RWPE1 (cell line): Measurements from ENCODE around the gene LGALS12.

ENCODE experiments used
- CTCF ChIA-PET: fragments of 350-600 bp; sonication (Branson Sonifier 250); formaldehyde crosslinking; extraction: SDS; loops from one replicate; lab custom pipeline; 2021; lab: Yijun Ruan, JAX
- POLR2A ChIA-PET: fragments of 400-600 bp; formaldehyde crosslinking; extraction: SDS; loops from one replicate; lab custom pipeline; 2020; ENCODE audit warnings: antibody characterized with exemption; ENCODE audit not compliant: low non-redundant PET; lab: Yijun Ruan, JAX
- DNase-seq: peaks from one replicate; pipeline ENCODE4 v3.0.0; 2012; ENCODE audit warnings: low spot score
- H3K27ac ChIP-seq: fragments of 450-650 bp; 2 replicates; pipeline ENCODE4 v1.5.1; 2017
- CTCF ChIP-seq: fragments of 450-650 bp; conservative IDR thresholded peaks from 2 replicates; pipeline ENCODE4 v1.5.1; 2017; ENCODE audit warnings: low read depth, mild to moderate bottlenecking

LGALS12 gene

GRCh38 chr11:63505857-63506528 is at the start of gene LGALS12:
Gene LGALS12 (plus strand): TSS chr11:63506084. CDS start chr11:63506459, 375 bp downstream.
- no peak for TF ChIP-seq CTCF
- no peak within 1 kb of the TSS for H3K27ac ChIP-seq
- CTCF ChIA-PET = no interaction called here
- POLR2A ChIA-PET = no interaction called here
- DNase-seq = no peak

- H3K27ac ChIP-seq = no peak overlapping the region
- ChIA-PET POLR2A (no interaction called here), CTCF (no interaction called here)
- no peak for DNase-seq
- TF ChIP-seq CTCF = no peak
Measured at GRCh38 chr11:63459586-63459985, 46.3 kb upstream of the LGALS12 start.

- no peak overlapping the region for H3K27ac ChIP-seq
- no peak for TF ChIP-seq CTCF
- no peak for DNase-seq
- POLR2A ChIA-PET = no interaction called here
- CTCF ChIA-PET = no interaction called here
Measured at GRCh38 chr11:63462137-63462536, 43.7 kb upstream of the LGALS12 start.

GRCh38 chr11:63470311-63470710 is 35.6 kb upstream of the LGALS12 start:
- no peak overlapping the region for H3K27ac ChIP-seq
- ChIA-PET POLR2A (no interaction called here), CTCF (no interaction called here)
- DNase-seq = no peak
- TF ChIP-seq CTCF = no peak

GRCh38 chr11:63472372-63472771 is 33.5 kb upstream of the LGALS12 start:
- TF ChIP-seq CTCF = no peak
- DNase-seq = no peak
- ChIA-PET POLR2A (no interaction called here), CTCF (interaction anchor here (0.6 kb wide), 1 partner anchor 116 kb away, joined by 3 read pairs; no protein-coding TSS in a partner anchor)
- H3K27ac ChIP-seq = no peak overlapping the region

- TF ChIP-seq CTCF = no peak
- DNase-seq = no peak
- CTCF ChIA-PET = no interaction called here
- H3K27ac ChIP-seq = no peak overlapping the region
- POLR2A ChIA-PET = no interaction called here
Measured at GRCh38 chr11:63476618-63477017, 29.3 kb upstream of the LGALS12 start.
